ENCODE data around the gene KTI12.

KTI12 gene

GRCh38 chr1:51986718-51987117, 46.9 kb downstream of the KTI12 start:
- Histone ChIP-seq H3K9me3 (ENCODE audit: control insufficient read depth, insufficient read depth, low read depth, low read length) (no peaks in the 10 kb centered on the region), H3K36me3 (ENCODE audit: control insufficient read depth in 2 of 2, insufficient read depth in 1 of 2, low read length in 2 of 2) (no peaks in the 10 kb centered on the region), H3K27ac (ENCODE audit: extremely low read depth, low read depth, low read length) (no peak overlapping the region), H3K4me1 (ENCODE audit: control insufficient read depth, insufficient read depth, low read length) (no peaks in the 10 kb centered on the region), H3K4me3 (ENCODE audit: low read depth, low read length) (no peak overlapping the region)
- POLR2A ChIA-PET, result no interaction called here
- no peak for TF ChIP-seq ZNF140 (tag by site-specific recombination; IDR thresholded peaks at IDR 0.05)
- TF ChIP-seq, protein P1, sequence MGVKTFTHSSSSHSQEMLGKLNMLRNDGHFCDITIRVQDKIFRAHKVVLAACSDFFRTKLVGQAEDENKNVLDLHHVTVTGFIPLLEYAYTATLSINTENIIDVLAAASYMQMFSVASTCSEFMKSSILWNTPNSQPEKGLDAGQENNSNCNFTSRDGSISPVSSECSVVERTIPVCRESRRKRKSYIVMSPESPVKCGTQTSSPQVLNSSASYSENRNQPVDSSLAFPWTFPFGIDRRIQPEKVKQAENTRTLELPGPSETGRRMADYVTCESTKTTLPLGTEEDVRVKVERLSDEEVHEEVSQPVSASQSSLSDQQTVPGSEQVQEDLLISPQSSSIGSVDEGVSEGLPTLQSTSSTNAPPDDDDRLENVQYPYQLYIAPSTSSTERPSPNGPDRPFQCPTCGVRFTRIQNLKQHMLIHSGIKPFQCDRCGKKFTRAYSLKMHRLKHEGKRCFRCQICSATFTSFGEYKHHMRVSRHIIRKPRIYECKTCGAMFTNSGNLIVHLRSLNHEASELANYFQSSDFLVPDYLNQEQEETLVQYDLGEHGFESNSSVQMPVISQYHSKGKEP (tag by site-specific recombination; IDR thresholded peaks at IDR 0.05), result peak; percentile 75; the same call in 1 of the 2 replicates
- peak; percentile 85 for TF ChIP-seq ZIC2 (tag by site-specific recombination; IDR thresholded peaks at IDR 0.05)
- no peak for TF ChIP-seq KLF7 (tag by site-specific recombination; IDR thresholded peaks at IDR 0.05; ENCODE audit: borderline replicate concordance)
- TF ChIP-seq, protein P2, sequence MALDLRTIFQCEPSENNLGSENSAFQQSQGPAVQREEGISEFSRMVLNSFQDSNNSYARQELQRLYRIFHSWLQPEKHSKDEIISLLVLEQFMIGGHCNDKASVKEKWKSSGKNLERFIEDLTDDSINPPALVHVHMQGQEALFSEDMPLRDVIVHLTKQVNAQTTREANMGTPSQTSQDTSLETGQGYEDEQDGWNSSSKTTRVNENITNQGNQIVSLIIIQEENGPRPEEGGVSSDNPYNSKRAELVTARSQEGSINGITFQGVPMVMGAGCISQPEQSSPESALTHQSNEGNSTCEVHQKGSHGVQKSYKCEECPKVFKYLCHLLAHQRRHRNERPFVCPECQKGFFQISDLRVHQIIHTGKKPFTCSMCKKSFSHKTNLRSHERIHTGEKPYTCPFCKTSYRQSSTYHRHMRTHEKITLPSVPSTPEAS (tag by site-specific recombination; IDR thresholded peaks at IDR 0.05), result no peak
- no peak for TF ChIP-seq ZNF529 (tag by site-specific recombination; IDR thresholded peaks at IDR 0.05; ENCODE audit: insufficient replicate concordance)
- TF ChIP-seq ZBTB48 (tag by site-specific recombination; IDR thresholded peaks at IDR 0.05), result no peak
- TF ChIP-seq KLF10 (tag by site-specific recombination; IDR thresholded peaks at IDR 0.05), result no peak
- no peak for TF ChIP-seq ZNF837 (tag by site-specific recombination; IDR thresholded peaks at IDR 0.05)
- CTCF ChIA-PET, result interaction anchor here (1.0 to 1.6 kb wide), 2 partner anchors 89 to 90 kb away, joined by 3 read pairs; no protein-coding TSS in a partner anchor

DNA sequence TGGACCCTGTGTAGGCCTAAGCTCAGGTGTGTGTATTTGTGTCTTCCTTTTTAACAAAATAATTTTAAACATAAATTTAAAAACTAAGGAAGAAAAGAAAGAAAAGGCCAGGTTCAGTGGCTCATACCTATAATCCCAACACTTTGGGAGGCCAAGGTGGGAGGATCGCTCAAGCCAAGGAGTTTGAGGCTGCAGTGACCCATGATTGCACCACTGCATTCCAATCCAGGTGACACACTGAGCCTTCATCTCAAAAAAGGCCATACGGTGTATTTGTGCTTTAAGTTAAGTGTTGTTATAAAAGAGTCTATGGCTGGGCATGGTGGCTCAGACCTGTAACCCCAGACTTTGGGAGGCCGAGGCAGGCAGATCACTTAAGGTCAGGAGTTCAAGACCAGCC, 51.4 kb downstream of the KTI12 start:
- ChIA-PET CTCF (no interaction called here), POLR2A (no interaction called here)
- no peaks in the 10 kb centered on the region for H3K9me3 ChIP-seq (ENCODE audit: control insufficient read depth, insufficient read depth, low read depth, low read length)
- H3K36me3 ChIP-seq (ENCODE audit: control insufficient read depth in 2 of 2, insufficient read depth in 1 of 2, low read length in 2 of 2), result peaks cover 0 to 2% of the 10 kb centered on the region in 2 experiments; a peak in 1 of 3 replicates
- no peaks in the 10 kb centered on the region for H3K4me1 ChIP-seq (ENCODE audit: control insufficient read depth, insufficient read depth, low read length)
- H3K4me3 ChIP-seq (ENCODE audit: low read depth, low read length), result no peak overlapping the region
- H3K27ac ChIP-seq (ENCODE audit: extremely low read depth, low read depth, low read length), result no peak overlapping the region
- no peak for TF ChIP-seq BCL6B (tag by site-specific recombination; IDR thresholded peaks at IDR 0.05)
- TF ChIP-seq ZNF76 (tag by site-specific recombination; IDR thresholded peaks at IDR 0.05; ENCODE audit: borderline replicate concordance, low read depth), result no peak
- no peak for TF ChIP-seq PRDM1 (tag by site-specific recombination; IDR thresholded peaks at IDR 0.05)
- no peak for TF ChIP-seq ZEB2 (tag by site-specific recombination; IDR thresholded peaks at IDR 0.05)
- TF ChIP-seq ZNF354C (tag by site-specific recombination; IDR thresholded peaks at IDR 0.05; ENCODE audit: borderline replicate concordance, low read depth), result no peak
- TF ChIP-seq EGR2 (tag by site-specific recombination; IDR thresholded peaks at IDR 0.05; ENCODE audit: low read depth), result no peak
- no peak for TF ChIP-seq ZNF423 (tag by site-specific recombination; IDR thresholded peaks at IDR 0.05)
- no peak for TF ChIP-seq PRDM10 (tag by site-specific recombination; IDR thresholded peaks at IDR 0.05)
- TF ChIP-seq, protein P3, sequence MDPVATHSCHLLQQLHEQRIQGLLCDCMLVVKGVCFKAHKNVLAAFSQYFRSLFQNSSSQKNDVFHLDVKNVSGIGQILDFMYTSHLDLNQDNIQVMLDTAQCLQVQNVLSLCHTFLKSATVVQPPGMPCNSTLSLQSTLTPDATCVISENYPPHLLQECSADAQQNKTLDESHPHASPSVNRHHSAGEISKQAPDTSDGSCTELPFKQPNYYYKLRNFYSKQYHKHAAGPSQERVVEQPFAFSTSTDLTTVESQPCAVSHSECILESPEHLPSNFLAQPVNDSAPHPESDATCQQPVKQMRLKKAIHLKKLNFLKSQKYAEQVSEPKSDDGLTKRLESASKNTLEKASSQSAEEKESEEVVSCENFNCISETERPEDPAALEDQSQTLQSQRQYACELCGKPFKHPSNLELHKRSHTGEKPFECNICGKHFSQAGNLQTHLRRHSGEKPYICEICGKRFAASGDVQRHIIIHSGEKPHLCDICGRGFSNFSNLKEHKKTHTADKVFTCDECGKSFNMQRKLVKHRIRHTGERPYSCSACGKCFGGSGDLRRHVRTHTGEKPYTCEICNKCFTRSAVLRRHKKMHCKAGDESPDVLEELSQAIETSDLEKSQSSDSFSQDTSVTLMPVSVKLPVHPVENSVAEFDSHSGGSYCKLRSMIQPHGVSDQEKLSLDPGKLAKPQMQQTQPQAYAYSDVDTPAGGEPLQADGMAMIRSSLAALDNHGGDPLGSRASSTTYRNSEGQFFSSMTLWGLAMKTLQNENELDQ (tag by site-specific recombination; IDR thresholded peaks at IDR 0.05; ENCODE audit: low read depth), result no peak
- TF ChIP-seq ZNF571 (tag by site-specific recombination; IDR thresholded peaks at IDR 0.05), result no peak
- no peak for TF ChIP-seq SCRT1 (tag by site-specific recombination; IDR thresholded peaks at IDR 0.05; ENCODE audit: borderline replicate concordance)
